Common myeloid progenitor, CD34-positive (primary cell): ENCODE results near the gene TOPBP1.

Experiments
- CTCF ChIA-PET: fragments of 350-600 bp; sonication (Branson Sonifier 250); formaldehyde crosslinking; loops from one replicate; lab custom pipeline; 2021; ENCODE audit warnings: antibody characterized with exemption; lab: Charles Lee
- POLR2A ChIA-PET: fragments of 350-600 bp; sonication (Branson Sonifier 250); formaldehyde crosslinking; loops from one replicate; lab custom pipeline; 2021; ENCODE audit warnings: antibody characterized with exemption; lab: Charles Lee
- DNase-seq, 3 donors: peaks; one replicate each; pipeline versions ENCODE4 v3.0.0 to v3.0.0-alpha.2; 2013
- H3K27ac ChIP-seq, 2 experiments: 1 replicate in 1 of 2; 2 replicates in 1 of 2; pipeline ENCODE4 v1.7.0; 2013; ENCODE audit warnings: inconsistent platforms in 2 of 2, low read length in 2 of 2, mild to moderate bottlenecking in 2 of 2, low read depth in 1 of 2, moderate library complexity in 1 of 2; ENCODE audit not compliant: severe bottlenecking in 2 of 2, insufficient read depth in 1 of 2, poor library complexity in 1 of 2
- H3K27me3 ChIP-seq, 5 experiments: replicated peaks in 2 of 5; 1 replicate in 3 of 5; 2 replicates in 2 of 5; pipeline versions ENCODE4 v1.6.1 to v1.7.0; 2013; ENCODE audit warnings: low read length in 4 of 5, mild to moderate bottlenecking in 2 of 5, moderate library complexity in 2 of 5, inconsistent platforms in 1 of 5; ENCODE audit not compliant: insufficient read depth in 5 of 5, control insufficient read depth in 4 of 5
- H3K36me3 ChIP-seq, 4 experiments: 1 replicate in 2 of 4; 2 replicates in 2 of 4; pipeline versions ENCODE4 v1.6.1 to v1.7.0; 2013; ENCODE audit warnings: low read length in 3 of 4, control low read depth in 1 of 4, mild to moderate bottlenecking in 1 of 4; ENCODE audit not compliant: control insufficient read depth in 4 of 4, insufficient read depth in 4 of 4
- H3K4me1 ChIP-seq, 4 experiments: 1 replicate in 3 of 4; 2 replicates in 1 of 4; pipeline versions ENCODE4 v1.6.1 to v1.7.1; 2013; ENCODE audit warnings: low read length in 3 of 4, mild to moderate bottlenecking in 3 of 4, control low read depth in 1 of 4, inconsistent platforms in 1 of 4, moderate library complexity in 1 of 4; ENCODE audit not compliant: control insufficient read depth in 4 of 4, insufficient read depth in 4 of 4; ENCODE audit errors: control extremely low read depth in 1 of 4
- H3K4me3 ChIP-seq, 7 experiments: 1 replicate in 4 of 7; 2 replicates in 3 of 7; pipeline versions ENCODE4 v1.5.1 to v1.7.0; 2013; ENCODE audit warnings: mild to moderate bottlenecking in 7 of 7, low read length in 6 of 7, moderate library complexity in 6 of 7, inconsistent platforms in 2 of 7, low read depth in 2 of 7, control low read depth in 1 of 7; ENCODE audit not compliant: insufficient read depth in 4 of 7, control insufficient read depth in 1 of 7; ENCODE audit errors: extremely low read depth in 1 of 7
- H3K9me3 ChIP-seq, 5 experiments: 1 replicate in 4 of 5; 2 replicates in 1 of 5; pipeline versions ENCODE4 v1.6.1 to v1.7.1; 2013; ENCODE audit warnings: low read length in 4 of 5, mild to moderate bottlenecking in 2 of 5, inconsistent platforms in 1 of 5, low read depth in 1 of 5, moderate library complexity in 1 of 5; ENCODE audit not compliant: control insufficient read depth in 4 of 5, insufficient read depth in 2 of 5; ENCODE audit errors: control extremely low read depth in 1 of 5
- WGBS: methylation state at CpG from one replicate; pipeline ENCODE4 v1.1.5; 2013; ENCODE audit not compliant: insufficient coverage; 5-methylcytosine and 5-hydroxymethylcytosine counted together

The TOPBP1 gene

DNA sequence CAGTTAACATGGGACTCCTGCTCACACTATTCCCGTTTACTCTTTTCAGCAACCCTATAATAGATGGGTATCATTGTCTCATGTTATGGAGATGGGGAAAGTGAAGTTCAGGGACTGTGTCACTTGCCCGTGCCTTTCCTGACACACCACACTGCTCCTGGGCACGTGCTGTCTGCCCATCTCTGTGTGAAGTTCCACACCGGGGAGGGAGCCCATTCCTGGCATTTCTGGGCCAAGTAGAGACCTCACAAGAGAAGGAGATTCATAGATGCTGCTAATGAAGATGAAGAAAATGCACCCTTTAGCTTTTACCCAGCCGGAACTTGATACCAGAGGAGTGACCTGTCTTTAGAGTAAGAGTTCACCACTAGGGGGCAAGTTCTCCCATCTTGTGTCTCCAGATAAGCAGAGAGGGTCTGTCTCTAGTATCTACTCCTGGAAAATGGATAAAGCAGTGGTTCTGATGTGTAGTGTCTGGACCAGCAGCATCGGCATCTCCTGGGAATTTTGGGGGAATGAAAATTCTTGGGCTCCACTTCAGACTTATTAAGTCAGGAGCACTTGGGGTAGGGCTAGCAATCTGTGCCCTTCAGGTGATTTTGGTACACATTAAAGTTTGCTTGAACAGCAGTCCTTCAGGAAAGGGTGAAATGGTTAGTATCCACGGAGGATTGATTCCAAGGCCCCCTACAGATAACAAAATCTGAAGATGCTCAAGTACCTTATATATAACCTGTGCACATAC is 2.0 kb upstream of the TOPBP1 start:
- Histone ChIP-seq H3K27ac (no peak overlapping the region), H3K27me3 (no peaks in the 10 kb centered on the region), H3K4me1 (peaks cover 7 to 28% (median 17%) of the 10 kb centered on the region in 4 experiments), H3K4me3 (no peak overlapping the region), H3K9me3 (no peaks in the 10 kb centered on the region), H3K36me3 (peaks cover 0 to 7% (median 2%) of the 10 kb centered on the region in 4 experiments)
- DNase-seq = peak; percentile 68 to 80 (median 79)
- ChIA-PET POLR2A (no interaction called here), CTCF (interaction anchor here (0.8 to 1.6 kb wide), 4 partner anchors 10 to 993 kb away, joined by 3 read pairs; no protein-coding TSS in a partner anchor)
- 57% methylated on average over 2 of the region's 7 CpGs for WGBS

DNA sequence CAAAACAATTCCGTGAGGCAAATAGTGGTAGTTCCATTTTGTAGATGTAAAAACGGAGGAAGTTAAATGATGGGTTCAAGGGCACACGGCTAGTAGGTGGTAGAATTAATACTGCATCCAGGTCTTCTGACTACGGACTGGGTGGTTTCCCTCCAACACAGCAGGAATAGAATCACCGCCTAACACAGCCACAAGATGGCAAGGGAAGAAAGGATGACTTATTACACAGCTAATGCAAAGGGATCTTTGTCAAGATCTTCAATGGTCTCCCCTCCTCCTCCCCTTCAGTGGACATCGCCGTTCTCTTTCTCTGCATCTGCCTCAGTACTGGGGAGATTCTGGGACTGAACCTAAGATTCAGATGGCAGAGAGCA is 524 bp upstream of the TOPBP1 start:
- H3K9me3 ChIP-seq = no peaks in the 10 kb centered on the region
- peaks cover 7 to 28% (median 17%) of the 10 kb centered on the region in 4 experiments for H3K4me1 ChIP-seq
- CTCF ChIA-PET = interaction anchor here (1.6 kb wide), 1 partner anchor 12 kb away, joined by 3 read pairs; no protein-coding TSS in a partner anchor
- H3K27ac ChIP-seq = peak overlapping the region; percentile 81 to 92
- POLR2A ChIA-PET = no interaction called here
- H3K36me3 ChIP-seq = peaks cover 0 to 20% (median 9%) of the 10 kb centered on the region in 4 experiments
- H3K4me3 ChIP-seq = peak overlapping the region; percentile 85 to 98 (median 90)
- DNase-seq = peak; percentile 36 to 85 (median 81)
- H3K27me3 ChIP-seq = no peaks in the 10 kb centered on the region
- WGBS = 12% methylated on average over 6 of the region's 7 CpGs

DNA sequence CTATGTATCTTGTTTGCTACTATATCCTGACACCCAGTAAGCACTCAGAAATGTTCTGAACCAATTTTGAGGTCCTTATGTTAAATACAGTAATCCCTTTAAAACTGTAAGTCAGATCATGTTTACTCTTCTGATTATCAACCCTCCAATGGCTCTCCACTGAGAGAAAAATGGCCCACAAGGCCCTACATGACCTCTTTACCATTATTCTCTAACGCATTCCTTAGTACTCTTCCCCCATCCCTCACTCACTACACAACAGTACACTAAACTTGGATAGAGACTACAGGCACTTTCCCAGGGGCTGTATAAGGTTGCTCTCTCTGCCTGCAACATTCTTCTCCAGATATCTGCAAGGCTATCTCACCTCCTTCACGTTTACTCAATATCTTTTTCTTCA is 1.9 kb downstream of the TOPBP1 start:
- POLR2A ChIA-PET = no interaction called here
- DNase-seq = no peak
- Histone ChIP-seq H3K4me3 (peak overlapping the region in 1 of 7 experiments; percentile 28), H3K4me1 (peaks cover 7 to 28% (median 17%) of the 10 kb centered on the region in 4 experiments), H3K36me3 (peaks cover 0 to 39% (median 22%) of the 10 kb centered on the region in 4 experiments), H3K27me3 (no peaks in the 10 kb centered on the region), H3K27ac (no peak overlapping the region), H3K9me3 (no peaks in the 10 kb centered on the region)
- WGBS = 100% methylated on average over 2 of the region's 2 CpGs
- CTCF ChIA-PET = no interaction called here

DNA sequence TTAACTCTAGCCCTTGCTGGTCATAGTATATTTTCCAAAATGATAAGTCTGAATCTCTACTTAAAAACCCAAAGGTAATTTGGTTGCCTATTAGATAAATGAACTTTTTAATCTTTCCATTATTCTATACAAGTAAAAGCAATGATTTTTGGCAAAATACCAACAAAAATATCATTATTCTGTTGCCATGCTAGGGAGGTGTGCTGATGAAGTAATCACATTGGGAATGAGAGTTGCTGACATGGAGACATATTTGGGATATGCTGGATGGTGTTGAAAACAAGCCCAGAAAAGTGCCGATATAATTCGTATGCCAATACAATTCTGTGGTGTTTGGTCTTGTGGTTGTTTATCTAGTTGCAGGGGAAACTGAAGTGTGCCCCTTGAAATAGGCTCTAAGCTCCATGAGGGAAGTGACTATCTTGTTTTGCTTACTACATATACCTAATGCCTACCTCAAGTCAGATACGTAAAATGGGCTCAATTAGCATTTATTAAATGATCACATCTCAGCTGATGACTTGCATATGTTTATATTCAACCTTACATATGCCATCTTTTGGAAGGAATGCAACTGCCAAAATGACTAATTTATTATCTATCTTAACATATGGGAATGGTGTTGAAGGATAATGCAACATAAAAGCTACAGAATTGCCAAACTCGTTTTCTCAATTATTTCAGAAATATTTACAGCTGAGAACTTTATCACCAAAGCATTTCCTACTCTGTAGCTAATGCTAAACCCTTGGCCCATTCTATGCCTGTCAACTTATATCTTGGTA is 5.8 kb downstream of the TOPBP1 start:
- no peaks in the 10 kb centered on the region for H3K27me3 ChIP-seq
- peaks cover 12 to 67% (median 42%) of the 10 kb centered on the region in 4 experiments for H3K36me3 ChIP-seq
- no peak for DNase-seq
- ChIA-PET CTCF (no interaction called here), POLR2A (no interaction called here)
- H3K4me1 ChIP-seq = peaks cover 0 to 12% (median 9%) of the 10 kb centered on the region in 4 experiments
- H3K4me3 ChIP-seq = no peak overlapping the region
- 93% methylated on average over 3 of the region's 4 CpGs for WGBS
- no peaks in the 10 kb centered on the region for H3K9me3 ChIP-seq
- H3K27ac ChIP-seq = no peak overlapping the region

DNA sequence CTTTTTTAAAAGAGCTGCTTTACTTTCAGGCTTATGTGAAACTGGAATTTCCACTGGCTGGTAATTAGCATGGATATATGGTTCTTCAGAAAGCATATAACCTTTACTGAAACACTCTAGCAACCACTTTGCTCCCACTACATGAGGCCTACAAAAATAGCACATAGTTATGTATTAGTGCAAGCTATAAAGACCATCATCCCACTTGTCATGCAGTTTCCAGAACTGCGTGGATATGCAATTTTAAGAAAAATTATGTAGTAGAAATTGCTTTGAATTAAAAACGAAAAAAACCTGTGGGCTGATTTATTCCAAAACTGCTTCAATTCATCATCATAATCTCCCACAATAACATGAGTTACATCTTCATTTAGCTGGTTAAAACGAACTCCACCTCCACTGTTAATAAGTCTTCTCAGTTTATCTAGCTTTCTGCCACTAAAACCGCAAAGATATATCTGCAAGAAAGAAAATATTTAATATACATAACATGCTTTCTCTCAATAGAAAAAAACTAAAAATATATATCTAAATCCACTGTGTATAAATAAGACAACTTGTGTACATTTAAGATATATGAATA is 12.2 kb downstream of the TOPBP1 start:
- DNase-seq = no peak
- WGBS = 100% methylated on average over 1 of the region's 4 CpGs
- no peak overlapping the region for H3K4me3 ChIP-seq
- no peak overlapping the region for H3K27ac ChIP-seq
- H3K4me1 ChIP-seq = no peaks in the 10 kb centered on the region
- H3K27me3 ChIP-seq = no peaks in the 10 kb centered on the region
- CTCF ChIA-PET = no interaction called here
- H3K36me3 ChIP-seq = peaks cover 26 to 72% (median 49%) of the 10 kb centered on the region in 4 experiments
- POLR2A ChIA-PET = no interaction called here
- H3K9me3 ChIP-seq = no peaks in the 10 kb centered on the region

DNA sequence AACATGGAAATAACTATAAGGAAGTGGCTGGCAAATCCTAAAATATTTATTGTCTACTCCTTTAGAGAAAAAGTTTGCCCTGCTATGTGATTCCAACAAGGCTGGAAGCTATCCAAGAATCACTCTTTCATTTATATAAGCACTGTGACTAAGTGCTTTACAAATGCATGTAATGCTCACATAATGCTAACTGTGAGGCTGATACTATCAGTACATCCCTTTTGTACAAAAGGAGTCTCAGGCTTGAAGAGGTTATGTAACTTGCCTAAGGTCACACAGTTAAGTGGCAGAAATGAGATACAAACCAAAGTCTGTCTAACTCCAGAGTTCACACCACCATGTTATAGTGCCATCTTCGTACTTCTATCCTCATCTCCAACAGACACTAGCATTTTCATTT is 17.0 kb downstream of the TOPBP1 start:
- H3K36me3 ChIP-seq = peaks cover 30 to 87% (median 60%) of the 10 kb centered on the region in 4 experiments
- WGBS = no CpG with 5 or more reads among the region's 1 CpG

More for the DNA sequence above, 17.0 kb downstream of the TOPBP1 start:
- DNase-seq = no peak
- ChIA-PET CTCF (no interaction called here), POLR2A (no interaction called here)
- Histone ChIP-seq H3K9me3 (no peaks in the 10 kb centered on the region), H3K4me1 (no peaks in the 10 kb centered on the region), H3K4me3 (no peak overlapping the region), H3K27ac (no peak overlapping the region), H3K27me3 (no peaks in the 10 kb centered on the region)
